Measurements from ENCODE around the gene SERTM2. TPM values are rescaled to one million over a fixed set of nuclear protein-coding genes. Genes with fewer than 3 reads are reported as not detected.
A peak's percentile ranks its signal among the peaks of the same experiment; 100 is the strongest.

The SERTM2 gene
- total and polyA plus RNA-seq, 8 donors: 0.03 to 2.3 (median 0.66) TPM; not detected in 2

GRCh38 chrX:111555406-111555958 is 44.0 kb downstream of the SERTM2 start:
- WGBS, 5 donors: 28 to 54% (median 38%) methylated on average over 2 of the region's 2 CpGs
- no peaks in the 10 kb centered on the region for H3K27me3 ChIP-seq

GRCh38 chrX:111560801-111561200 is 49.4 kb downstream of the SERTM2 start:
- no peak for DNase-seq
- Histone ChIP-seq H3K27ac (no peak overlapping the region), H3K27me3 (no peaks in the 10 kb centered on the region), H3K9me3 (peaks cover 0 to 4% (median 0%) of the 10 kb centered on the region in 4 donors), H3K4me3 (no peak overlapping the region), H3K4me1 (no peaks in the 10 kb centered on the region), H3K36me3 (no peaks in the 10 kb centered on the region)
- WGBS, 5 donors: 42 to 55% (median 45%) methylated on average over 3 of the region's 3 CpGs
- no peak for TF ChIP-seq CTCF (IDR thresholded peaks at IDR 0.05)
- intact Hi-C loops (cut with DNase I; ENCODE audit: low total_unique reads): no loop called here

More at GRCh38 chrX:111555406-111555958, 44.0 kb downstream of the SERTM2 start:
- Histone ChIP-seq H3K4me1 (no peaks in the 10 kb centered on the region), H3K9me3 (no peaks in the 10 kb centered on the region), H3K4me3 (no peak overlapping the region), H3K27ac (no peak overlapping the region), H3K36me3 (no peaks in the 10 kb centered on the region)
- intact Hi-C loops (cut with DNase I; ENCODE audit: low total_unique reads): no loop called here
- peak in 1 of 2 donors; percentile 2 for DNase-seq
- TF ChIP-seq POLR2A (IDR thresholded peaks at IDR 0.05): no peak

- intact Hi-C loops (cut with DNase I; ENCODE audit: low total_unique reads): no loop called here
- TF ChIP-seq POLR2A (IDR thresholded peaks at IDR 0.05): no peak
- no peak for TF ChIP-seq CTCF (IDR thresholded peaks at IDR 0.05)
- TF ChIP-seq POLR2AphosphoS5 (IDR thresholded peaks at IDR 0.05): no peak
- TF ChIP-seq EP300 (IDR thresholded peaks at IDR 0.05): no peak
- WGBS, 5 donors: 28 to 60% (median 38%) methylated on average over 1 of the region's 1 CpG
Observed at GRCh38 chrX:111561851-111562250, 50.4 kb downstream of the SERTM2 start.

GRCh38 chrX:111567542-111568255 is 56.3 kb downstream of the SERTM2 start:
- no peak for DNase-seq
- Histone ChIP-seq H3K4me1 (no peaks in the 10 kb centered on the region), H3K27me3 (peaks cover 0 to 4% (median 0%) of the 10 kb centered on the region in 3 donors), H3K4me3 (no peak overlapping the region), H3K36me3 (no peaks in the 10 kb centered on the region), H3K27ac (no peak overlapping the region), H3K9me3 (peaks cover 0 to 4% (median 0%) of the 10 kb centered on the region in 4 donors)
- 45 to 63% (median 48%) methylated on average over 6 of the region's 6 CpGs for WGBS, 5 donors
- TF ChIP-seq POLR2A (IDR thresholded peaks at IDR 0.05) (no peak), CTCF (IDR thresholded peaks at IDR 0.05) (no peak), POLR2AphosphoS5 (IDR thresholded peaks at IDR 0.05) (no peak), EP300 (IDR thresholded peaks at IDR 0.05) (no peak)
- intact Hi-C loops (cut with DNase I; ENCODE audit: low total_unique reads): no loop called here

More at GRCh38 chrX:111561851-111562250, 50.4 kb downstream of the SERTM2 start:
- no peaks in the 10 kb centered on the region for H3K4me1 ChIP-seq
- no peaks in the 10 kb centered on the region for H3K27me3 ChIP-seq
- H3K36me3 ChIP-seq: no peaks in the 10 kb centered on the region
- no peak for DNase-seq
- peaks cover 0 to 4% (median 0%) of the 10 kb centered on the region in 4 donors for H3K9me3 ChIP-seq
- no peak overlapping the region for H3K27ac ChIP-seq
- no peak overlapping the region for H3K4me3 ChIP-seq

GRCh38 chrX:111568354-111568753 is 56.9 kb downstream of the SERTM2 start:
- Histone ChIP-seq H3K36me3 (no peaks in the 10 kb centered on the region), H3K4me3 (no peak overlapping the region), H3K4me1 (no peaks in the 10 kb centered on the region), H3K27me3 (peaks cover 0 to 4% (median 0%) of the 10 kb centered on the region in 3 donors), H3K9me3 (peaks cover 0 to 4% (median 0%) of the 10 kb centered on the region in 4 donors), H3K27ac (no peak overlapping the region)
- 24 to 60% (median 52%) methylated on average over 2 to 4 of the region's 4 CpGs for WGBS, 5 donors
- intact Hi-C loops (cut with DNase I; ENCODE audit: low total_unique reads): no loop called here
- no peak for TF ChIP-seq POLR2A (IDR thresholded peaks at IDR 0.05)
- TF ChIP-seq CTCF (IDR thresholded peaks at IDR 0.05): peak in 1 of 7 experiments; percentile 14
- peak in 1 of 2 donors; percentile 18 for DNase-seq

All from stomach (tissue), 9 donors.